Common myeloid progenitor, CD34-positive (primary cell): ENCODE results near the gene CHRNA7.

Source experiments
- CTCF ChIA-PET: fragments of 350-600 bp; sonication (Branson Sonifier 250); formaldehyde crosslinking; loops from one replicate; lab custom pipeline; 2021; ENCODE audit warnings: antibody characterized with exemption; lab: Charles Lee
- POLR2A ChIA-PET: fragments of 350-600 bp; sonication (Branson Sonifier 250); formaldehyde crosslinking; loops from one replicate; lab custom pipeline; 2021; ENCODE audit warnings: antibody characterized with exemption; lab: Charles Lee
- DNase-seq, 3 donors: peaks; one replicate each; pipeline versions ENCODE4 v3.0.0 to v3.0.0-alpha.2; 2013
- H3K27ac ChIP-seq, 2 experiments: 1 replicate in 1 of 2; 2 replicates in 1 of 2; pipeline ENCODE4 v1.7.0; 2013; ENCODE audit warnings: inconsistent platforms in 2 of 2, low read length in 2 of 2, mild to moderate bottlenecking in 2 of 2, low read depth in 1 of 2, moderate library complexity in 1 of 2; ENCODE audit not compliant: severe bottlenecking in 2 of 2, insufficient read depth in 1 of 2, poor library complexity in 1 of 2
- H3K27me3 ChIP-seq, 5 experiments: replicated peaks in 2 of 5; 1 replicate in 3 of 5; 2 replicates in 2 of 5; pipeline versions ENCODE4 v1.6.1 to v1.7.0; 2013; ENCODE audit warnings: low read length in 4 of 5, mild to moderate bottlenecking in 2 of 5, moderate library complexity in 2 of 5, inconsistent platforms in 1 of 5; ENCODE audit not compliant: insufficient read depth in 5 of 5, control insufficient read depth in 4 of 5
- H3K36me3 ChIP-seq, 4 experiments: 1 replicate in 2 of 4; 2 replicates in 2 of 4; pipeline versions ENCODE4 v1.6.1 to v1.7.0; 2013; ENCODE audit warnings: low read length in 3 of 4, control low read depth in 1 of 4, mild to moderate bottlenecking in 1 of 4; ENCODE audit not compliant: control insufficient read depth in 4 of 4, insufficient read depth in 4 of 4
- H3K4me1 ChIP-seq, 4 experiments: 1 replicate in 3 of 4; 2 replicates in 1 of 4; pipeline versions ENCODE4 v1.6.1 to v1.7.1; 2013; ENCODE audit warnings: low read length in 3 of 4, mild to moderate bottlenecking in 3 of 4, control low read depth in 1 of 4, inconsistent platforms in 1 of 4, moderate library complexity in 1 of 4; ENCODE audit not compliant: control insufficient read depth in 4 of 4, insufficient read depth in 4 of 4; ENCODE audit errors: control extremely low read depth in 1 of 4
- H3K4me3 ChIP-seq, 7 experiments: 1 replicate in 4 of 7; 2 replicates in 3 of 7; pipeline versions ENCODE4 v1.5.1 to v1.7.0; 2013; ENCODE audit warnings: mild to moderate bottlenecking in 7 of 7, low read length in 6 of 7, moderate library complexity in 6 of 7, inconsistent platforms in 2 of 7, low read depth in 2 of 7, control low read depth in 1 of 7; ENCODE audit not compliant: insufficient read depth in 4 of 7, control insufficient read depth in 1 of 7; ENCODE audit errors: extremely low read depth in 1 of 7
- H3K9me3 ChIP-seq, 5 experiments: 1 replicate in 4 of 5; 2 replicates in 1 of 5; pipeline versions ENCODE4 v1.6.1 to v1.7.1; 2013; ENCODE audit warnings: low read length in 4 of 5, mild to moderate bottlenecking in 2 of 5, inconsistent platforms in 1 of 5, low read depth in 1 of 5, moderate library complexity in 1 of 5; ENCODE audit not compliant: control insufficient read depth in 4 of 5, insufficient read depth in 2 of 5; ENCODE audit errors: control extremely low read depth in 1 of 5
- WGBS: methylation state at CpG from one replicate; pipeline ENCODE4 v1.1.5; 2013; ENCODE audit not compliant: insufficient coverage; 5-methylcytosine and 5-hydroxymethylcytosine counted together

CHRNA7 gene

DNA sequence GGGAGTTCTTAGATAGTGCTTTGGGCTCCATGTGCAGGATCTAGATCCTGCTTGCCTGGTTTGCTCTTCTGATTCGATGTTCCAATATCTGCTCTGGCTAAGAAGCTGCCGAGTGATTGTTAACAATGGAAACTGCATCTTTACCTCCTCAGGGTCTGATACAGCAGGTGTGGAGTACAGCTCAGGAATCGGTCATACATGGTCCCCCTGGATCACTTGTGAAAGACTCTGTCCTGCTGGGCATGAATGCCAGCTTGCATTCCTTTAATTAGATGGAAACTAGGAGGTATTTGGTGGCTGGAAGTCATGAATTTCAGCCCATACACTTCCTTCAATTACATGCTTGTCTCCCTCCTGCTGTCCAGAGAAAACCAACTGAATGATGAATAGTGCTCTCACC lies 95.3 kb downstream of the CHRNA7 start:
- WGBS, result 95% methylated on average over 3 of the region's 3 CpGs
- POLR2A ChIA-PET, result no interaction called here
- no peaks in the 10 kb centered on the region for H3K4me1 ChIP-seq
- no peak overlapping the region for H3K4me3 ChIP-seq
- DNase-seq, result no peak
- no peaks in the 10 kb centered on the region for H3K9me3 ChIP-seq
- no peaks in the 10 kb centered on the region for H3K36me3 ChIP-seq
- CTCF ChIA-PET, result no interaction called here
- no peak overlapping the region for H3K27ac ChIP-seq
- peaks cover 0 to 10% (median 0%) of the 10 kb centered on the region in 5 experiments for H3K27me3 ChIP-seq

DNA sequence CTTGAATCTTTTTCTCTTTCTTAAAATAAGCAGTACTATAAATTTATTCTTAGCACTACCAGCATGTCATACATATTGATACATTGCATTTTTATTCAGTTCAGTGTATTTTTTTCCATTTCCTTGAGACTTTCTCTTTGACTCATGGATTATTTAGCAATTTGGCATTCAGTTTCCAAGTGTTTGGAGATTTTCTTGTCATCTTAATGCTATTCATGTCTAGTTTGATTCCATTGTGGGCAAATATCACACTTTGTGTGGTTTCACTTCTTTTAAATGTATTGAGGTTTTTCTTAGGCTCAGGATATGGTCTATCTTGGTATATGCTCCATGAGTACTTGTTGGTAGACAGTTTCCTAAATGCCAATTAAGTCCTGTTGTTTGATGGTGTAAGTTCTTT lies 99.5 kb downstream of the CHRNA7 start:
- no peak for DNase-seq
- ChIA-PET POLR2A (no interaction called here), CTCF (no interaction called here)
- H3K27me3 ChIP-seq, result peaks cover 0 to 6% (median 0%) of the 10 kb centered on the region in 5 experiments
- no peaks in the 10 kb centered on the region for H3K9me3 ChIP-seq
- no peak overlapping the region for H3K27ac ChIP-seq
- H3K4me1 ChIP-seq, result no peaks in the 10 kb centered on the region
- no peaks in the 10 kb centered on the region for H3K36me3 ChIP-seq
- no peak overlapping the region for H3K4me3 ChIP-seq

DNA sequence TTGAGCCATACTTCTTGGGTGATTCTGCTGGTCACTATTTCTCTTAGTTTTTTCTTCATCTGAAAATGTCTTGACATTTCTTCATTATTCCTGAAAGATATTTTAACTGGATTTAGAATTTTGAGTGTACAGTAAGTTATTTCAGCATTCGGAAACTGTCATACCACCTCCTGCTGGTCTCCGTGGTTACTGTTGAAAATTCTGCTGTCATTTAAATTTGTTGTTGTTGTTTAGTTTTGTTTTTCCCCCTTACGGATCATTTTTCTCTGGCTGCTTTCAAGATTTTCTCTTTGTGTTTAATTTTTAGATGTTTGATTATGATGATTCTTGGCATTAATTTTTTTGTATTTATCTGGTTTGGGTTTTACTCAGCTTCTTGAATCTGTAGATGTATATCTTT lies 100.5 kb downstream of the CHRNA7 start:
- no peaks in the 10 kb centered on the region for H3K36me3 ChIP-seq
- DNase-seq, result no peak
- 100% methylated on average over 1 of the region's 3 CpGs for WGBS
- H3K9me3 ChIP-seq, result no peaks in the 10 kb centered on the region
- POLR2A ChIA-PET, result no interaction called here
- H3K4me1 ChIP-seq, result no peaks in the 10 kb centered on the region
- H3K27me3 ChIP-seq, result peaks cover 0 to 3% (median 0%) of the 10 kb centered on the region in 5 experiments
- no peak overlapping the region for H3K27ac ChIP-seq
- CTCF ChIA-PET, result no interaction called here
- H3K4me3 ChIP-seq, result no peak overlapping the region

DNA sequence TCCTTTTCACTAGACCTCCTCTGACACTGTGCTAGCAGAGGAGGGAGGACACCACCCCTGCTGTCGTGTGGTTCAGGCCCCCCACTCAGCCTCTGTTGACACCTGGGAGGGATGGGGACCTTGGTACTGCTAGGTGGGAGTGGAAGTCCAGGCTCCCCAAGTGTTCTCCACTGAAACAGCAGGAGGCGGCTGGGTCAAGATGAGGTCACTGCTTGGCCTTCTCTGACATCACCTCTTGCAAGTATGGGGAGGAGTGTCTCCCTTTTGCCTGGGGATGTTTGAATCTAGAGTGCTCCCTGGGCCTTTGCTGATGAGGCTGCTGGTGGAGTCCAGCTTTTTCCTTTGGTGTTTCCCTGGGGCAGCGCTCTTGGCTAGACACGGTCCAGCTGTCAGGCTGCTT lies 101.5 kb downstream of the CHRNA7 start:
- H3K36me3 ChIP-seq, result no peaks in the 10 kb centered on the region
- no peak for DNase-seq
- WGBS, result 100% methylated on average over 4 of the region's 4 CpGs
- no peak overlapping the region for H3K27ac ChIP-seq
- H3K4me3 ChIP-seq, result no peak overlapping the region
- CTCF ChIA-PET, result interaction anchor here (1.4 kb wide), 1 partner anchor 15 kb away, joined by 3 read pairs; no protein-coding TSS in a partner anchor
- H3K4me1 ChIP-seq, result no peaks in the 10 kb centered on the region
- POLR2A ChIA-PET, result no interaction called here
- H3K27me3 ChIP-seq, result peaks cover 0 to 3% (median 0%) of the 10 kb centered on the region in 5 experiments
- no peaks in the 10 kb centered on the region for H3K9me3 ChIP-seq

DNA sequence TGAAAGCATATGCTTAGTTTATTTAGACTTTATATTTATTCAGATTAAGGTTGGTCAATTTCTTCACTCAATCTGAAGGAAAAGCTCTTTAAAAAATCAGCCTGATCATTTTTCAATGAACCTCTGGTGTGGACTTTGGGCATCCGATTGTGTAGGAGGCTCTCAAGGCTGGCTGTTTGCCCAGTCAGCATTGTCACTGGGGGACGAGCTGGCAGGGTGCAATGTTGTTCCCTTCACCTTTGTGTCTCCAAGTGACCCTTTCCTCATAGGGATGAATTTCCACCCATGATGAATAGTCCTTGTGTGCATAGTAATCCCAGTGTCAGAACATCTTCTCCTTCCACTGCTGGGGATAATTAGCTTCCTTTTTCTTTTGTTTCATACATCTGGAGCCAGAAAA lies 102.5 kb downstream of the CHRNA7 start:
- Histone ChIP-seq H3K4me1 (no peaks in the 10 kb centered on the region), H3K36me3 (no peaks in the 10 kb centered on the region), H3K4me3 (no peak overlapping the region), H3K9me3 (no peaks in the 10 kb centered on the region), H3K27me3 (no peaks in the 10 kb centered on the region), H3K27ac (no peak overlapping the region)
- CTCF ChIA-PET, result interaction anchor here (1.4 kb wide), 1 partner anchor 14 kb away, joined by 3 read pairs; no protein-coding TSS in a partner anchor
- DNase-seq, result no peak
- WGBS, result no CpG with 5 or more reads among the region's 2 CpGs
- POLR2A ChIA-PET, result no interaction called here

DNA sequence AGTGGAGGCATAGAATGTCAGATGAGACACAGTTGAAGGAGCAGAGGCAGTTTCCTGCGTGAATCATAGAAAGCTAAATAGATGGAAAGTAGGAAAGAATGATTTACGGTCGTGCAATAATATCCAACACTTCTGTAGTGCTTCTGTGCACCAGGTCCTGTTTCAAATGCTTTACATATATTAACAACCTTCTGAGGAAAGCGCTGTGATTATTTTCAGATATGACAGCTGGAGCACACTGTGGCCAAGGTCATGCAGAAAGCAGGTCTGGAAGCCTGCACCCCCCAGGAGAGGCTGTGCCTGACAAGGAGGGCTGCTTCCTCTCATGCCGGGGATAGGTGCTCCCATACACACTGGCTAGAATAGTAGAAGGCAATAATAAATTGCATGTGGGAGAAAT lies 104.5 kb downstream of the CHRNA7 start:
- CTCF ChIA-PET, result interaction anchor here (2.2 kb wide), 1 partner anchor 157 kb away, joined by 6 read pairs; no protein-coding TSS in a partner anchor
- WGBS, result 87% methylated on average over 3 of the region's 5 CpGs
- DNase-seq, result no peak
- Histone ChIP-seq H3K36me3 (no peaks in the 10 kb centered on the region), H3K9me3 (no peaks in the 10 kb centered on the region), H3K4me3 (no peak overlapping the region), H3K4me1 (no peaks in the 10 kb centered on the region), H3K27ac (no peak overlapping the region), H3K27me3 (peaks cover 0 to 2% (median 0%) of the 10 kb centered on the region in 5 experiments)
- POLR2A ChIA-PET, result no interaction called here

DNA sequence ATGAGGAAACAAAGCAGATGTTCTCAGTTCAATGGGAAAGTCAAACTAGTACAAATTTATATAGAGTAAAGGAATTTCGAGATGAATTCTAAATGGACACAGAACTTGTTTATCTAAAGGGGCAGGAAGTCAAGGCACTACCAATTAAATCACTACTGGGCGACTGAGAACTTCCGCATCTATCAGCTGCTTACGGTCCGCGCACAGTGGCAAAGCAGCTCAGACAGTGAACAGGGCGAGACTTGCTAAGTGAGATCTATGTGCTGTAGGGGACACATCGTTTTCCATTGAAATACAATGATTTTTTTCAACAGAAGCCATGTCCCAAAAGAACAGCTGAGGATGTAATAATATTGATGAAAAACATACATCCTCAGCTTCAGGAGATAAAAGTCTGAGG lies 105.0 kb downstream of the CHRNA7 start:
- CTCF ChIA-PET, result interaction anchor here (2.2 kb wide), 1 partner anchor 158 kb away, joined by 6 read pairs; no protein-coding TSS in a partner anchor
- Histone ChIP-seq H3K27ac (no peak overlapping the region), H3K27me3 (peaks cover 0 to 2% (median 0%) of the 10 kb centered on the region in 5 experiments), H3K9me3 (no peaks in the 10 kb centered on the region), H3K4me1 (no peaks in the 10 kb centered on the region), H3K36me3 (no peaks in the 10 kb centered on the region), H3K4me3 (no peak overlapping the region)
- 95% methylated on average over 7 of the region's 8 CpGs for WGBS
- no peak for DNase-seq
- POLR2A ChIA-PET, result no interaction called here
